GM12801 (cell line): Measurements from ENCODE around the gene SLC8B1.

Experiments
- CTCF ChIP-seq: IDR thresholded peaks from one replicate; pipeline ENCODE4 v1.5.1; 2011; ENCODE audit warnings: control low read depth; ENCODE audit not compliant: insufficient read length; ENCODE audit errors: extremely low read depth

Gene SLC8B1

DNA sequence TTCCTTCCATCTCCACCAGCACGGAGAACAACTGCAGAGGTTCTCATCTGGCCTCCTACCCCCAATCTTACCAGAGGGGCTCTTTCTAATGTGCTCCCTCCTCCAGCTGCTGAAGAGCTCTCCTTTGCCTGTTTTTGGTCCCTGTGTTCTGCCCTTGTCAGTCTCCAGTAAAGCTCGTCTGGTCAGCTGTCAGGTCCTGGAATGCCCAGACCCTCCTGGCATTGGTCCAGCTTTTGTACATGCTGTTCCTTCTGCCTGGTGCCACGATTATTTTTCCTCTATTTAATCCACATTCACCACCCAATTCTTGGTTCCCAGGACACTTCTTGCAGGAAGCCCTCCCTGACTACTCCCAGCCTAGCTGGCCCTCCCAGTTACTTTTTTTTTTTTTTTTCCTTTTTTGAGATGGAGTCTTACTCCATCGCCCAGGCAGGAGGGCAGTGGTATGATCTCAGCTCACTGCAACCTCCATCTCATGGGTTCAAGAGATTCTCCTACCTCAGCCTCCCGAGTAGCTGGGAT, 6.5 kb downstream of the SLC8B1 start:
- no peak for TF ChIP-seq CTCF

DNA sequence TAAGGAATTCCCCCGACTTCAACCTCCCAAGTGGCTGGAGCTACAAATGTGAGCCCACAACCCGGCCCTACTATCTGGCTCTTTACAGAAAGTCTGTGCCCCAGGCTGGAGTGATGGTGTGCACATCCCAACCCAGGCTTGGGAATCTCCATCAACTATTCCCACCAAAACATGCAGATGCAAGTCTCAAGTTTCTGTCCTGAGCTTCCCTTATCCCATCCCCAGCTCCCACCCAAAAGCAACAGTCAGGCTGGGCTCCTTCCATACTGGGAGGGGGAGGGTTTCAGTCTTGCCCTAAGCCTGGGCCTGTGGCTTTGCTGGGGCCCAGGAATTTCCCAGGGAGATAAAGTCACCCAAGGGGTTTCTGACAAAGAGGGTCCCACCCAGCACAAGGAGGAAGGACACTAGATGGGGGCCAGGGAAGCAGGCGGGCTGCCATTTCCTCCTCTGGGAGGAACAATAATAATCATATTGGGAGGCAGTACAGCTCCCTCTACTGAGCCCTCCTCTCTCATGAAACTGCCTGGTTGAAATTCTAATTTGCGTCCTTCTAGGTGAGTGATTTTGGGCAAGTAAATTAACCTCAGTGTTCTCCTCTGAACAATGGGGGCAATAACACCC, 8.0 kb downstream of the SLC8B1 start:
- no peak for TF ChIP-seq CTCF

DNA sequence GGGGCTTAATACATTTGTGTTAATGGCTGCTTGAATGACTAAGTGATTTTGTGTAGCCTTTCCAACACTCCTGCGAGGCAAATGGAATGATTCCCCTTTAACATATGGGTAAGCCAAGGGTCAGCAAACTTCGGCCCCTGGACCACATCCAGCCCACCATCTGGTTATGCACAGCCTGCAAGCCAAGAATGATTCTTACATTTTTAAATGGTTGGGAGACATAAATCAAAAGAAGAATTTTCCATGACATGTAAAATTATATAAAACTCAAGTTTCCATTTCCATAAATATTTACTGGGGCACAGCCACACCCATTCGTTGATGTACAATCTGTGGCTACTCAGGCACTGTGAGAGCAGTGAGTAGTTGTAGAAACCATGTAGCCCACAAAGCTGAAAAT, 9.0 kb downstream of the SLC8B1 start:
- no peak for TF ChIP-seq CTCF

DNA sequence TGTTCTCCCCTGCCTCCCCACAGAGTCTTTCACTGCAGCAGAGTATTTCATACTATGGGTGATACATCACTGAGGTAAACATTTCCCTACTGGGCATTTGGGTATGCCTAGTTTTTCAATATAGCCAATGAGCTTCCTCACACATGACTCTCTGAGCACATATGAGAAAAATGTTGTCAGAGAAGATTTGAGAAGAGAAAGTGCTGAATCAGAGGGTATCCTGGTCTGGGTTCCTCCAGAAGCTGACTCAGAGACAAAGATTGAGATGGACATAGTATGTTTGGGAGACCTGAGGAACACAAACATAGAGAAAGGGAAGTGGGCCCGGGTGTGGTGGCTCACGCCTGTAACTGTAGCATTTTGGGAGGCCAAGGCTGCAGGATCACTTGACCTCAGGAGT, 12.6 kb downstream of the SLC8B1 start:
- no peak for TF ChIP-seq CTCF

DNA sequence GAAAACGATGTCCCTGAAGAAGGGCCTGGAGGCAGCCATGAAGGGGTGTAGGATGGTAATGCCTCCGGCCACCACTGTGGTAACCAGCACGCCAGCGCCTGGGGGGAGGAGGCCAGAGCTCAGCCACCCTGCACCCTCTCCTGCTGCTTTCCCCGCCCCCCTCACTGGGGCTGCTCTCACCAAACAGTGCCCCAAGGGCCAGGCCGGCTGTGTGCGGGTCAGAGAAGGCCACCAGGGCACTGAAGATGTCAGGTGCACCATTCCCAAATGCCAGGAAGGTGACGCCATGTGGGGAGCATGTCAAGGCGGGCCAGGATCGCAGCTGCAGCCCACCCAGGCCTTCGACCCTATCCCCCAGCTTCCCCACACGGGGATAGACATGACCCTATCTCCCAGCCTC, 14.5 kb downstream of the SLC8B1 start:
- TF ChIP-seq CTCF: no peak

DNA sequence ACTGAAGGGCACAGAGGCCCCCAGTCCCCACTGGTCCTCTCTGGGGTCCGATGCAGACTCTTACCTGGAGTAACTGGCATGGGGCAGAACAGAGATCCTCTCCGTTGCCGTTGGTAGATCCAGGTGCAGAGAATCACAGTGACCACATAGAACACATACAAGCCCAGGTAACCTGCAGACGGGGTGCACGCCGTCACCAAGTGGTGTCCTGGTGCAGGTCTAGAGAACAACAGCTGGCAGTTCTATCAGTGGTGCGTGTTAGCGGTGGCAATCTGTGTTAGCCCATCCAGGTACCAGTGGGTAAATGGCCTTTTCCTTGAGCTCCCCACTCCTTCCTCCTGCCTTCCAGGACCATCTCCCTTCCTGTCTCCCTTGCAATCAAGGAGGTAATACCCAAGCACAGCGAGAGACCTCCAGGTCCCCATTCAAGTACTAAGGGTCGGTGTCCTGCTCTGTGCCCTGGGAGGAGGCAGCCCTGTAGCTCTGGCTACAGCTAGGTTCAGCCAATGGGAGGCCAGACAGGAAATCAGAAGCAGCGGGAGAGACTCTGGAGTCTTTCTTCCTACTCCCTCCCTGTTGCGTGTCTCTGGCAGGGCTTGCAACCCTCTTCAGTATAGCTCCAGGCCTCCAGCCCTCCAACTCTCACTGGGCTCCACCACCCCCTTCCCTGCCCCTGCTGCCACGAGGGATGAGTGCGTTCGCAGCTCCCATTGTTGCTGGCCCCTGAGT, 15.8 kb downstream of the SLC8B1 start:
- TF ChIP-seq CTCF: no peak

GRCh38 chr12:113318046-113318656, 16.8 kb downstream of the SLC8B1 start:
- no peak for TF ChIP-seq CTCF
